H1 (cell line): ENCODE results near the gene PITPNC1.

ENCODE experiments used
- CTCF ChIP-seq, 3 experiments: IDR thresholded peaks; 1 replicate in 2 of 3; 2 replicates in 1 of 3; pipeline versions ENCODE4 v1.5.1 to v1.6.1; 2011; ENCODE audit warnings: low read length in 3 of 3, mild to moderate bottlenecking in 3 of 3, inconsistent platforms in 2 of 3, low read depth in 1 of 3, moderate library complexity in 1 of 3; ENCODE audit not compliant: insufficient read depth in 1 of 3; ENCODE audit errors: control extremely low read depth in 1 of 3
- EZH2 ChIP-seq: fragments of 200-600 bp; sonication (generic); IDR thresholded peaks from 2 replicates; pipeline ENCODE4 v1.7.1; 2012; ENCODE audit warnings: low read depth, mild to moderate bottlenecking, moderate library complexity, low read length, inconsistent platforms; ENCODE audit not compliant: severe bottlenecking
- POLR2AphosphoS5 ChIP-seq: IDR thresholded peaks from 2 replicates; pipeline ENCODE4 v1.6.1; 2011; ENCODE audit warnings: low read depth, low read length
- TAF7 ChIP-seq: optimal IDR thresholded peaks from 2 replicates; pipeline ENCODE3; 2011; ENCODE audit warnings: low read depth, mild to moderate bottlenecking, inconsistent platforms, low read length, moderate library complexity, borderline replicate concordance

- TF ChIP-seq CTCF (IDR thresholded peaks at IDR 0.05; ENCODE audit: control extremely low read depth in 1 of 3, insufficient read depth in 1 of 3, low read depth in 1 of 3, low read length in 3 of 3) (no peak), TAF7 (no peak), POLR2AphosphoS5 (no peak), EZH2 (no peak)
Measured at GRCh38 chr17:67442787-67443624, 65.9 kb downstream of the PITPNC1 start.
